HG03342 (cell line): ENCODE data around the gene APH1A.
"Not testable (repeated sequence)": the region's sequence is repeated elsewhere in the genome, so short reads cannot be mapped to it uniquely, and the experiment has no call there.

Experiments used
- ATAC-seq: cut with Tn5 transposase; IDR thresholded peaks from one replicate; pipeline ENCODE4 v1.9.1; 2021; ENCODE audit warnings: mild to moderate bottlenecking, moderate library complexity; ENCODE audit not compliant: unreplicated experiment

APH1A gene

DNA sequence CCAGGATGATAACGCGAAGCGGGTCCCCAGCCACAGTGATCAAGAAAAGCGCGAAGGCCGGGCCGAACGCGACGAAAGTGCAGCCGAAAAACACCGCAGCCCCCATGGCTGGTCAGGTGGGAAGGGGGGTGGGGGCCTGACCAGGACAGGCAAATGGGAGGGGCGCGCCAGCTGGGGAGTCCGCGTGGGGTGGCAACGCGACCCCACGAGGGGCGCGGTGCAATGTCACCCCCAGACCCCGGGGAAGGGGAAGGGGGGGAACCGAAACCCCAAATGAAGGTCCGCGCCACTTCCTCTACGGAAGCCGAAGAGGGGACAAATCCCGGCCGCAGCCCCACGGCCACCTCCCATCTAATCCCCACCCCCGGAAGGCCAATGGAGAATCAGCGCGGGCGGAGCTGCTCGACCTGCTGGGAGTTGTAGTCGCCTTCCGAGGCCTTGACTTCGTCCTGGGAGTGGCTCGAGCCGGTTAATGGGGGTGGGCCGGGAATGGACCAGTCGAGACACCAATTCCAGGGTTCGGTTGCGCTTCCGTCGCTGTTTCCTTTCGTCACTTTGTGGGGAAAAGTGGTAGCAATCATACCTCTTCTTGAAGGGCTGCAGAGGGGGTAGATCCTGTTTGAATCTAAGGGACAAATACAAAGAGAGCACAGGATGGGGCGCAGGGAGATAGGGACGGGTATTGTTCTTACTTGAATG is at the start of gene APH1A:
APH1A (minus strand) TSS at position 312 of the 699 bp plus-strand sequence; CDS start at position 106, 206 bp downstream.
- ATAC-seq, result peak; percentile 89

DNA sequence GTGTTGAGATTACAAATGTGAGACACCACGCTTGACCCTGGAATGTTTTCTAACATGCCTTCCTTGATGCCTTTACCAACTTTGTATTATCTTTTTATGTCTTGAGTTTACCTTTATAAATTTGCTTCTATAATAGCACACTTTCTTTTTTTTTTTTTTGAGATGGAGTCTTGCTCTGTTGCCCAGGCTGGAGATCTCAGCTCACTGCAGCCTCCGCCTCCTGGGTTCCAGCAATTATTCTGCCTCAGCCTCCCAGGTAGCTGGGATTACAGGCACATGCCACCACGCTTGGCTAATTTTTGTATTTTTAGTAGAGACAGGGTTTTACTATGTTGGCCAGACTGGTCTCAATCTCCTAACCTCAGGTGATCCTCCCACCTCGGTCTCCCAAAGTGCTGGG is 45.9 kb upstream of the APH1A start:
- not testable (repeated sequence) for ATAC-seq

DNA sequence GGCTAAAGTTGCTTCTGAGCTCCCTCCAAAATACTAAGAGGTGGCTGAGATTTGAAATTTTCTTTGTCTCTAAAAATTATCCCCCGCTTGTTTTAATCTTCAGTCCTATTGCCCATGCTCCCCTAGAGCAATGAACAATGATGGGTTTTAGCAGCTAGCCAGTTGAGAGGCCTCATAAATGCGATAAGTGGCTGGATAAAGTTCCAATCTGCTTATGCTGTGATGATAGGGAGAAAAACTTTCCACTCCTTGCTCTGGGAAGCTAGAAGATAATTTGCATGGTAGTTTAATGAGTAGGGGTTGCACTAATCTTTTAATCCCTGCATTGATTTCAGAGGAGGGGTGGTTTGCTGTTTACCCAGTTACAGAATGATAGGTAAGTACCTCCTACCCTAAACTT is 42.9 kb upstream of the APH1A start:
- no peak for ATAC-seq

DNA sequence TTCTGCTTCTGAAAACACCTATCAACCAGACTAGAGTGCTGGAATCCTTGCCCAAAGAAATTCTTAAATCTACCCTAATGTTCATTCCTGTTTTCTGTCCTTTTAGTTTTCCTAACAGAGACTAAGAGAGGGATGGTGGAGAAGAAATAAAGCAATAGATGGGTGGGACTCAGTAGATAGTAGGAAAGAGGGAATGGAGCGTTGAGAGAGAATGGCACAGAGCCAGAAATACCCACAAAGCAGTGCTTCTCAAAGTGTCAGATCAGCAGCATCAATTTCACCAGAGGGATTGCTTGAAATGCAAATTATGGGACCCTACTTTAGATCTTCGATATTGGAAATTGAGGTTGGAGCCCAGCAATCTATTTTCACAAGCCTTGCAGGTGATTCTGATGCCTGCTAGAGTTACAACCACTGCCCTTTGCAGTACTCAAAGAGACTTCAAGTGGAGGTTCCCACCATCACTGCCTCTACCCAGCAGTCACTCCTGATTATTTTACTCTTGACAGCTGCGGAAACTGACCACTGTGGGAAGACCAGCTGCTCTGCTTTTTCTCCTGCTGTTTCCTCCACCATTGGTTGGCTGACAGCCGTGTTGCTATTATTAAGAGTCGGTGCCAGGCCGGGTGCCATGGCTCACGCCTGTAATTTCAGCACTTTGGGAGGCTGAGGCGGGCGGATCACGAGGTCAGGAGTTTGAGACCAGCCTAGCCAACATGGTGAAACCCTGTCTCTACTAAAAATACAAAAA is 41.1 kb upstream of the APH1A start:
- no peak for ATAC-seq

DNA sequence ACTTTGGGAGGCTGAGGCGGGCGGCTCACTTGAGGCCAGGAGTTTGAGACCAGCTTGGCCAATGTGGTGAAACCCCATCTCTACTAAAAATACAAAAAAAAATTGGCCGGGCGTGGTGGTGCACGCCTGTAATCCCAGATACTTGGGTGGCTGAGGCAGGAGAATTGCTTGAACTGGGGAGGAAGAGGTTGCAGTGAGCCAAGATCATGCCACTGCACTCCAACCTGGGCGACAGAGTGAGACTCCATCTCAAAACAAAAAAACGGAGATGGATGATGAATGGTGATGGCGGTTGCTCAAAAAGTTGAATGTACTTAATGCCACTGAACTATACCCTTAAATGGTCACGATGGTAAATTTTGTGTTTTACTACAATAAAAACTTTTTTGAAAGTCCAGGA is 39.8 kb upstream of the APH1A start:
- ATAC-seq, result not testable (repeated sequence)

DNA sequence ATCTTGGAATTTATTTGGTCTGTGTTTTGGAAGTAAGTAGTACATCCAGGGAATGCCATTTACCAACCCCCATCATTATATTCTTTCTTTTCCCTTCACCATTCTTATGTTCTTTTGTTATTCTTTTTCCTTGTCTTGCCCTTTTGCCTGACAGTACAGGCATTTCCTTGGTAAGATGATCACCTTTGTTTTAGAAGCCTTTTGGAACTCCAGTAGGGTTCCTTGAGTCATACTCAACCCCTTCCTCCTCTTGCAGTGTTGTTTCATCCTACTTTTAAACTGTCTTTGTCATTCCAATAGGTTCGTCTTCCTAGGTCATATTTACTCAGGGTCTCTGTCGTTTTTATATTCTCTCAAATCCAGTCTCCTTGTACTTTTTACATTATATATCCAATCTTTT is 34.1 kb upstream of the APH1A start:
- ATAC-seq, result no peak

DNA sequence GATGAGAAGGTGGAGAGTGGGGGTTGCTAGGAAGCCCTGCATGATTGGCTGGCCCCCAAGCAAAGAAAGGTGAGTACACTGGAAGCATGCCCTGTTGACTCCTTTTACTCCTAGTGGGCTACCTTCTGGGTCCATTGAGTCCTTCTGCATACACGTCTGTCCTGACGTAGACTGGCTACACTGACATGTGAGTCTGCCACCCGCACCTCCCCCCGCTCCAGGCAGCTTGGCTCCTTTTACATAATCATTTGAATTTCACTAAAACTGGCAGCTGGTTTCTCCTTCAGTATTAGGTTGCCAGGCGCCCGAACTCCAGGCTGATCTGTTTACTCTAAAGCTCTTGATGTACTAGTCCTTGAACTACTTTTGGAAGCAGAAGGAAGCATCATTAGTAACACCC is 33.5 kb upstream of the APH1A start:
- ATAC-seq, result no peak

DNA sequence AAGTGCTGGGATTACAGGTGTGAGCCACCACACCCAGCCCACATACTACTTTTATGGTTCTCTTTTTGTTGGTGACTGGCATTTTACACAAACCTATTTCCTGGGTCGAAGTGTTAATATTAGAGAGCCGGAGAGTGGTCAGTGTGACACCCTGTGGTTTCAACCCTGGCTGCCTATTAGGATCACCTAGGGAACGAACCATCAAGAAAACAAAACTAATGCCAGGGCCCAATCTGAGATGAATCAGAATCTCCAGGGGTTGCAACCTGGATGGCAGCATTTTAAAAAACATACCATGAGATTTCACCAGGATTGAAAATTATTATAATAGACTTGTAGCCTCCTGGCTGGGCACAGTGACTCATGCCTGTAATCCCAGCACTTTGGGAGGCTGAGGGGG is 30.9 kb upstream of the APH1A start:
- ATAC-seq, result no peak

DNA sequence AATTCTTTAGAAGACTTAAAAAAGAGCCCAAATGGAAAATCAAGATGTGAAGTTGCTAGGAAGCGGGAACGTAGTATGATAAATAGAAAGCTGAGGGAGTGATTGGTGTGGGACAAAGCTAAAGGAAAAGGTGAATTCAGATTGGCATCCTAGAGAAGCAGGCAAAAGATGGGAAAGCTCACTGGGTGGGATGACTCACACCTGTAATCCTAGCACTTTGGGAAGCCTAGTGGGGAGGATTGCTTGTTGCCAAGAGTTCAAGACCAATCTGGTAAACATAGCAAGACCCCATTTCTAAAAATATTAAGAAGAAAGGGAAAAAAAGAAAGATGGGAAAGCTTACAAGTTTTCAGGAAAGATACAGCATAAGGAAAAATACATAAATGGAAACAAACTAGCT is 26.7 kb upstream of the APH1A start:
- no peak for ATAC-seq

DNA sequence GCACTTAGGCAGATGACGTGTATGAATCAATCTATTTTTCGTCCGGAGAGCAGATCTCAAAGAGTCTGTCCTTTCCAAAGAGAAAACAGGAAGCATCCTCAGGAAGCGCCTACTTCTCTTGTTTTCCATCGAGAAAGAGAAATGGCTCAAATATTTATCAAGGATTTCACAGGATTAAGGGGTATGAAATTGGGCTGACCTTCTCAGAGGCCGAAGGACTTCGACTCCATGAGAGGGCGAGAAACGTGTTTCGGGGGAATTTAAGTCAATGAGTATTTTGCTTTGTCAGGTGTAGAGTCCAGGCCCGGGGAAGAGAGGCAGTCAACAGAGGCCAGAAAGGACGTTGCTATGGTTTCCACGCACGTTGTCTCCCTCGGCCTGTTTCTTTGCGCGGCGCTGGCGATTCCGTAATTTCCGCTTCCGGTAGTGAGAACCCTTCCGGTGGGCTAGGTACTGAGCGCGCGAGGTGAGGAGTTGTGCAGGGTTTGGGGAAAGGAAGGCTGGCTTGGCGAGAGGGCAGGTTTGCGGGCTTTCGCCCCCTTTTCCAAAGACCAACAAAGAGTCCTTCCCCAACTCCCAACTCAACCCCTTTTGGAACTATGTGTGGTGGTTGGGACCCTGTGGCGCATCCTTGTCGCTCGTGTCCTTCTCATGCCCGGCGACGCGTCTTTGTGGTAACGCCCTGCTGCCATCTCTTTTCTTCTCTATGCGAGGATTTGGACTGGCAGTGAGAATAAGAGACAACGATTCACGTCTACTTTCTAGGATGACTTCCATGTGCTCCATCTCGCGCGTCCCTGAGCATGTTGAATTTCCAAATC is 24.8 kb upstream of the APH1A start, which contains the start of gene MRPS21:
MRPS21 (plus strand) TSS at position 429 of the 821 bp plus-strand sequence. CDS start 506 bp downstream, outside the sequence.
- ATAC-seq, result peak; percentile 99

DNA sequence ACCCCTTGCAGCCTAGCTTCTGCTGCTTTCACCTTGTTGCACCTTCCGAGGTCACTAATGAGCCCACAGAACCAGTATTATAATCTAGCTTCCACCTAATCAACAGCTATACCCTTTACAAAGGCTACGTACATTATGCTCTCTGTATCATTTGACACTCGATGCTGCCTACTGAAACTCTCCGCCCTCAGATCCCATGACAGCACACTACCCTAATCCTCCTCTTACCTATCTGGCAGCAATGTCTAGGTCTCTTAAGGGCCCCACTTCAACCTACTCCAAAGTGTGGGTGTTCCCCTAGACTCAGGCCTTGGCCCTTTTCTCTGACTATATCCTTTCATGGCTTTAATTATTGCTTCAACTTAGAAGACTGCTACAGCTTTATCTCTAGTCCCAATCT is 20.0 kb upstream of the APH1A start:
- ATAC-seq, result no peak

DNA sequence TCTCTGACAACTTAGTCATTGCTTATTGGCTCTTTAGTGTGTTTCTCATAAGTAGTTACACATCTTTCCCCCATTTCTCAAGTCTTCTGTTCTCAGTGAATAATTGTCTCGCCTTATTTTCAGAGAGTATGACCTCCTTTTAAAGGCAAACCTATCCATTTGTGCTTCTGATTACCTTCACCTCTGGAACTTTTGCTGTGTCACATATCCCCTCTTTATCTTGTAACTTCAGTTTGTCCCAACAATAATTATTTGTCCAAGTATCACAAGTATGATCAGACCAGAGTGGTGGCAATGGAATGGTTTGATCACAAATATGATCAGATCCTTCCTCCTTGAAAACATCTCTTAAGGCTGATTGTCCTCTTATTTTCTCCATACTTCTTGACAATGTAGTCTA is 19.6 kb upstream of the APH1A start:
- ATAC-seq, result no peak

DNA sequence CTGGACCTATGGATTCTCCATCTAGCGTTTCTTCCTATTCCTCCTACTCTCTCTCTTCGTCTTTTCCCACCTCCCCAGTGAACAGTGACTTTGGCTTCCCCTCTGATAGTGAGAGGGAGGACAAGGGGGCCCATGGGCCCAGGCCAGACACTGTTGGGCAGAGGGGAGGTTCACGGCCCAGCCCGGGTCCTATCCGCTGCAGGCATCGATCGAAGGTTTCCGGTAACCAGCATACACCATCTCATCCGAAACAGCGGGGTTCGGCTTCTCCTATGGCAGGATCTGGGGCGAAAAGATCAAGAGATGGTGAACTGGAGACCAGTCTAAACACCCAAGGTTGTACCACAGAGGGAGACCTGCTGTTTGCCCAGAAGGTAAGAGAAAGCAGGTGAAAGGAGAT is 14.4 kb upstream of the APH1A start:
- ATAC-seq, result no peak

DNA sequence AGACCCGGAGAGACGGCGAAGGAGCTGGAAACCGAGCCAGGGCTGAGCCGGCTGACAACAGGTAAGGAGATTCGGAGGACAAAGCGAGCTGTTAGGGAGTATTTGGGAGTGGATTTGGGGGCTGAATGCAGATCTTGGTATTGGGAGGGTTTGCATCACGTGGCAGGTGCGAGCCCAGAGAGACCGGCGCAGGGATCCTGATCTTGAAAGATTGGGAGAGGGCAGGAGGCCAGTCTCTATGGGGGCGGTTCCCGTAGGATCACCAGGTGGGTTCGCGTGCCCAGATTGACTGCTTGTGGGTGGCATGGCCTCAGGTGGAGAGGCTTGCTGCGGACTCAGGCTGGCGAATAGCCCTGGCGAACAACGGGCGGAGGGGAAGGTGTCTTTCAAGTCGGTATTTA is 13.7 kb upstream of the APH1A start:
- ATAC-seq, result no peak

DNA sequence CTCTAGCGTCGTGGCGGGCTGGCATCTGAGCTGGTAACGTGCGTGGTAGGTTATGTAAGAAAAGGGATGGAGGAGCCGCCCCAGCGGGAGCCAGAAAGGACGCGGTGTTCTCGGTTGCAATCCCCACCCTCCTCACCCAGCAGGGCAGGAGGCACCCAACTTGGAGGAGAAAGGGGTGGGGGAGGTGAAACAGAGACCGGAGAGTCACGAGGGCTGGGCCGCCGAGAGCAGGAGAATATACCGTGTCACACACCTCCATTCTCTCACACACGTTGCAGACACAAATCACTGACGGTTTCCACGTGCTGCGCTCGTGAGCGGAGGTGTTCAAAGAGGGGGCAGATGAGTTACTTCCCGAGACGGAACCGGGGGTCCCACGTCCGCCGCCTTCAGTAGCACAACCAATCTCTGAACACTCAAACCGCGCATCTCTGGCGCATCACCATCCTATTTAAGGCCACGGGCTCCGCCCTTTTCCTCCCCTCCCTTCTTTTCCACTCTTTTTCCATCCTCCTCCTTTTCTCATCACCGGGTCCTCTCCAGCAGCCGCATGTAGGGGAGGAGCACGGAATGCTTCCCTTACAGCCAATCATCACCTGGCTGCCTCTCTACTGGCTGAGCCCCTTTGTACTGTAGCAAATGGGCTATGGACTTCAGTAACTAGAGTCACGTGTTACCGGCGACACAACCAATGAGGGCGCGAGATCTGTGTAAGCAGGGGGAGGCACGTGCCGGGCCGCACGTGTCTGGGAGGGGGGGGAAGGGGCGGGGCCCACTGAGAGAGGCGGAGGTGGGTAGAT is 13.1 kb upstream of the APH1A start, which contains the start of gene CIART:
CIART (plus strand) TSS at position 797 of the 800 bp plus-strand sequence. CDS start 714 bp downstream, outside the sequence.
- peak; percentile 78 for ATAC-seq

DNA sequence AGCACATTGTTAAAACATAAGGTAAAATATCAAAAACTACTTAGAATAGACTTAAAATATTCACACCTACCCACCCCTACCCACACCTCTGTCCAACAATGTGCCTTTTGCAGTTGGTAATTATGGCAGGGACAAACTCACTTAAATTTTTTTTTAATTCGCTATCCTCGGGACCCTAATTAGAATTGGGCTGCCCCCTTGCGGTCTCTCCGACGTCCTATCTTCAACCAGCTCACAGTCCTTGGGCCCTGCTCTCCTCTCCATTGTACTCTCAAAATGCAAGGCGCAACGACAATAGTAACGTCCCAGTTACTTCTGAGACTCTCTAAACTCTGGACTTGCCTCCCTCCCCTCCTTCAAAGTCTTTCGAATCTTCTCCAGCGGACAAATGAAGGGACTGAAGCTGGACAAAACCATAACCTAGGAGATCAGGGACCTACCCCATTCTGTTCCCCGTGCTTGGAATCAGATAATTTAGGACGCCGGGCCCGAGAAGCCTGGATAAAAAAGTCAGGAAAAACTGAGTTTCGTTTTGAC is 12.5 kb upstream of the APH1A start:
- ATAC-seq, result no peak

DNA sequence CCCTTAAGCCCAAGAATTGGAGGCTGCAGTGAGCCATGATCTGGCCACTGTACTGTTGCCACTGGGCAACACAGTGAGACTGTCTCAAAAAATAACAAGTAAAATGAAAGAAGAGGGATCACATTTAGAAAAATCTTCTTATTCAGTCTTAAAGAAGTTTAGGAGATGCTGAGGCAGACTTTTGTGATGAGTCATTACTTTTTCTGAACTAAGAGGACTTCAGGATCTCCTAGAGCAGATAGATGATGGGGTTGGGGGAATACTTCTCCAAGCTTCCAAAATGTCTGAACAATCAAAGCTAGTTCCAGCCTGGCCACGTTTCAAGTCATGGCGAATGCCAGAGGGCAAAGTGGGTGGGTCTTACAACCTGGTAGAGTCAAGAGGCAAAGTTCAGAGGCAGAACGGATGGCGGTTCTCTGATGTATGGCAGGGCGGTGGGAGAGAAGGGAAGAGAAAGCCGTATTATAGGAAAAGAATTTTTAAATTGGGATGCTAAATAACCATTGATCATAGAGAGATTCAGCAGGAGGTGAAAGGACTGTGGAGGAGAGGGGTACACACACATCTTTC is 11.4 kb upstream of the APH1A start:
- ATAC-seq, result no peak

DNA sequence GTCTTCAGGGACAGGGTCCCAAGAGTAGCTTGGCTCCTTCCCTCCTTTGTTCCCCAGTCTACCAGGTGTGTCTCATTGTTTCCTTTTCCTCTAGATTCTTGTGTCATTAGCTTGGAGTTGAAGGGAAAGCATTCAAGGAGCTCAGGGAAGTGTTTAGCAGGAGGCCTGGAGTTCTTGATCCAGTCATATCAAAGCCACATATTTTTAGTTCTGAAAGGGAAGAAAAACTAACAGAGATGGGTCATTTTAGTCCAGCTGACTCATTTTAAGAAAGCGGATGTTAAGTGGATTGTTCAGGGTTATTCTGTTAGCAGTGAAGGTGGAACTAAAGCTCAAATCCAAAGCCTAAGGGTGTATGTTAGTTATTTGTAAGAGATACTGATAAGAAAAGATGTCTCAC is 4.5 kb upstream of the APH1A start:
- ATAC-seq, result no peak

DNA sequence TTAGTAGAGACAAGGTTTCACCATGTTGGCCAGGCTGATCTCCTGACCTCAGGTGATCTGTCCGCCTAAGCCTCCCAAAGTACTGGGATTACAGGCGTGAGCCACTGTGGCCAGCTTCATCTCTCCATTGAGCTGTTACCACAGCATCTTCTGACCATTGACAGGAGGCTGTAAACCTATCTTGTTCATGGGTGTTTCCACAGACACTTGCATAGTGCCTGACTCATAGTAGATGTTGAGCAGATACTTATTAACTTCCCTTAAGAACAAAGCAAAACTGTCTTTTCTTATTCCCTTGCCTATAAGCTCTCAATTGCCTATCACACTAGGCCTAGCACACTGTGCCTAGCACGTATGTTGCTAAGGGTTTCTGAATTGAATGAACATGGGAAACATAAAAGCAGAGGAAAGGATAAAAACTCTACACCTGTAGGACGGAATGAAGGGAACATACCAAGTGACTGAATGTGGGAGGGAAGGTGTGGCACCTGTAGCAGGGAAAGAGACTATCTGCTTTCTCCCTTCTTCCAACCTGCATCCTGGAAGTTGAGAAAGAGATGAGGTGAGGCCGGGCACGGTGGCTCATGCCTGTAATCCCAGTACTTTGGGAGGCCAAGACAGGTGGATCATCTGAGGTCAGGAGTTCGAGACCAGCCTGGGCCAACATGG is 2.6 kb upstream of the APH1A start:
- ATAC-seq, result no peak
